NCI-H526 (cell line): ENCODE data around the gene PEDS1.
"Not testable (repeated sequence)": the region's sequence is repeated elsewhere in the genome, so short reads cannot be mapped to it uniquely, and the experiment has no call there.

Experiments
- DNase-seq, 2 experiments: peaks; one replicate each; lab custom pipeline; 2025; lab: John Stamatoyannopoulos, UW

The PEDS1 gene

GRCh38 chr20:50163570-50164317, 10.2 kb upstream of the PEDS1 start:
- no peak for DNase-seq

GRCh38 chr20:50161494-50161893, 8.0 kb upstream of the PEDS1 start:
- not testable (repeated sequence) for DNase-seq

- DNase-seq = peak in 1 of 2 experiments; percentile 68
These were observed 397 bp downstream of the PEDS1 start for GRCh38 chr20:50153153-50153499.

DNA sequence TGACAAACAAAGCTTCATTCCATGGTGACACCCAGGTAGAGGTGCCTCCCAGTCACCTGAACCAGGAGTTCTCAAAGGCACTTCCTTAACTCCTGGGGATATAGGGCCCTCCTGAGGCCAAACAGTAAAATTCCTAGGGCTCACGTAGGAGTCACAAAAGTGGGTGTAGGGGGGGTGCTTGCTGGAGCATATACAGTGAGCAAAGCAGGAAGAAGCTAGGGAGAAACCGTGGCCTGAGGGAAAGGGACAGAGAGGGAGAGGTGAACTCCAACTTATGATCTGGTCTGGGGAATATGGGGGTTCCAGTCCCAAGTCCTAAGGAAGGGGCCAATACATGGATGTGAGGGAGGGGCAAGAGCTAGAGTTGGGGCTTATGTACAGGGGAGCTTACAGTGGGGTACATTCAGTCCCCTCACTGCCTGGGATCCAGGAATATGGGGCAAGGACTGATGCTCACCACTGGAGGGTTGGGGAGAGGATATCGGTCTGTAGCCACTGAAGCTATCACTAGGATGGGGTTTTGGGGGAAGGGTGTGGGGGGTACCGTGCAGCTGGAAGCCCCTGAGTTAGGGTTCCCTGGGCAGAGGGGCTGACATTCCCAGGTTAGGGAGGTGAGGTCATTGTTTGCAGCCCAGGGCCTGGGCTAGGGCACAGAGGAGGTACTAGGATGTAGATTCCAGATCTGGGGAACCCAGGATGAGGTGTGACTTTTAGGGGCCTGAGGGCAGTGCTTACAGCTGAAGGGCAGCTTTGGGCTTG, 950 bp downstream of the PEDS1 start:
- peak; percentile 39 to 75 for DNase-seq

- peak in 1 of 2 experiments; percentile 61 for DNase-seq
These were observed 2.3 kb downstream of the PEDS1 start for GRCh38 chr20:50151034-50151743.

DNA sequence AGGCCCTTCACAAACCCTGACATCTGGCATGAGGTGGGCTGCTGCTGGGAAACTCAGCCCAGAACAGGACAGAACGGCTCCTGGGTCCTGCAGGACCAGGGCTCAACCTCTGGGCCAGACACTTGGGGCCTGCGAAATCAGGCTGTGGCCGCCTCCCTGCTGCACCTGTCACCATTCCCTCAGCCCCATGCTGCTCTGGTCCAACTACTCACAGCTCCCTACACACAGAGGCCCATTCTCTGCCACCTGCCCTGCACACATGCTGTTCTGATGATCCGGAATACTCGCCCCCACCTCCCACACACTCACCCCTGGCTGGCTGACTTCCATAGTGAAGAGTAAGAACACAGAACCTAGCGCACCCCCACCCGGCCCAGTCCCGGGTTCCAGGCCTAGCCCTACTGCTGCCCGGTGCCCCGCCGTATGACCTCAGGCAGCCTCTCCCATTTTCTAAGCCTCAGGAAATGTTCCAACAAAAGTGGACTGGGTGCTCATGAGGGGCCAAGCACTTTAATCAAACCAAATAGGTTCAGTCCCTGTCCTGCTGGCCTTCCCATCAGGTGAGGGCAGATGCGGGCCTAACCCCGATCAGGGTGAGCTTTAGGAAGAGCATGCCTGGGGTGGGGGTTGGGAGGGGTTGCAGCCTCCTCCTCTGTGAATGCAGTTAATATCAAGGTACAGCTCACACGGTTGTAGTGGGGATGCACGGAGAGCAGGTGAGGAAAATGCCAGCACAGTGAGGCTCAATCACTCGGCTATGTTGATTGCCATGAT, 3.9 kb downstream of the PEDS1 start:
- no peak for DNase-seq

DNA sequence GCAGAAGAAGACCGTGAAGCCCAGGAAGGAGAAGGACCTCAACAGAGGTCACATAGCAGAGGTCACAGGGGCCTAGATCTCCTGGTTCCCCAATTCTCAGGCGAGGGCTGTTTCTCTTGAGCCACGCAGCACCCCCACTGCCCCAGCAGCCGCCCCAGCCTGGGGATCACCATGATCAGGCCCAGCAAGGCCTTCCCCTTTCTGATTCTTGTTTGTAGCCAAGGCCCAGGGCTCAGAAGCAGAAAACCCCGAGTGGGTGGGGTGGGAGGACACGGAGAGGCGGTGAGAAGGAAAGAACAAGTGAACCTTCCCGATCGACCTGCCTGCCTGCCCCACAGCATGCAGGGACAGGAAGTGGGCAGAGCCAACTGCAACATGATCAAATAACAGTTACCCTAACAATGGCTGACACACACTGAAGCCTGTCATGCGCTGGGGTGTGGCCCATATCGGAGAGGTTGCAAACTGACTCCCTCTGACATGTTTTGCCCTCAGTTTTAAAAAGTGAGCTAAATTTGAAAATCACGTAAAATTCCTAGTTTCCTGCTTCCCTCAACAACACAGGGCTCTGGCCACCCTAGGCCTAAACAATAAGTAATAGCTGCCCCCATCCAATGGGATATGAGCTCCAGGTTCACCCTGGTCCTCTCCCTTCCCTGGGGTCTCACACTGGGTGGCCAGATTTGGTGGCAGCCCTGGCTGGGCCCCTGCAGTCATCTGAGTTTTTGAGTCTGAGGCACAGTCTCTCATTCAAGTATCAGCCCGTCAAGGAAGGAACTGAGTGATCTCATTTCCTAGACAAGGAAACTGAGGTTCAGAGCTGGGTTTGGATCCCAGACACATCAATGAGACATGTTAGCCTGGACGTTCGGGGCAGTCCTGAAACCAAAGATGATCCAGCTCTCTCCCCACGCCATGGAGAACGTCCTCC, 6.5 kb downstream of the PEDS1 start:
- no peak for DNase-seq

GRCh38 chr20:50146214-50146613, 7.3 kb downstream of the PEDS1 start:
- no peak for DNase-seq

GRCh38 chr20:50145566-50145965, 8.0 kb downstream of the PEDS1 start:
- DNase-seq = no peak

DNA sequence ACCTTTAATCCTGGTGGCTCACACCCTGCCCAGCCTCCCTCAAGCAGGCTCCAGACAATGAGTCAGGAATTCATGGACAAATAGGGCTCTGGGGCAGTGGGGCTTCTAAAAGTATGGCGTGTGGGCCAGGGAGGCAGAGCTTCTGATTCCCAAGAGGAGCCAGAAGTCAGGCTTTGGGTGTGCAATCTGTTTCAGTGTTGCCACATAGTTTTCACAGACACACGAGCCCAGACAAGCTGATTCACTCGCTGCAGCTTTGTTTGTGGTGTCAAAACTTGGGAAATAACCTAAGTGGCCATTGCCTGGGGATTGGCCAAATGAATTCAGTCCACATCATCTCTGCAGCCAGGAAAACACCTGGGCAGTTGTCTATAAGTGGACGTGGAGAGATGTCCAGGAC, 9.2 kb downstream of the PEDS1 start:
- DNase-seq = no peak

DNA sequence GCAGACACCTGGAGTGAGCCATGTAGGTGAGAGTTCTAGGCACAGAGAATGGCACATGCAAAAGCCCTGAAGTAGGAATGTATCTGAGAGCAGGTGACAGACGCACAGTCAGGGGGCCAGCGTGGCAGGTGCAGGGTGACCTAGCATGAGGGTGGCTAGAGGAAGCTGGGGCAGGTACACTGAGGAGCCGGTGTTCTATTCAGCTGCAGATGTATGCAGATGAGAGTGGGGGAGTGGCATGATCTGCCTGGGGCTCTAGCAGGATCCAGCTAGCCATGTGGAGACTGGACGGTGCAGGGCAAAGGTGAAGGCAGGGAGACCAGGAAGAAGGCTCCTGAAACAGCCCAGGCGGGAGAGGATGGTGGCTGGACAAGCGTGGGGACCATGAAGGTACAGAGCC, 10.7 kb downstream of the PEDS1 start:
- peak; percentile 64 to 92 for DNase-seq

GRCh38 chr20:50141811-50142561, 11.5 kb downstream of the PEDS1 start:
- no peak for DNase-seq

DNA sequence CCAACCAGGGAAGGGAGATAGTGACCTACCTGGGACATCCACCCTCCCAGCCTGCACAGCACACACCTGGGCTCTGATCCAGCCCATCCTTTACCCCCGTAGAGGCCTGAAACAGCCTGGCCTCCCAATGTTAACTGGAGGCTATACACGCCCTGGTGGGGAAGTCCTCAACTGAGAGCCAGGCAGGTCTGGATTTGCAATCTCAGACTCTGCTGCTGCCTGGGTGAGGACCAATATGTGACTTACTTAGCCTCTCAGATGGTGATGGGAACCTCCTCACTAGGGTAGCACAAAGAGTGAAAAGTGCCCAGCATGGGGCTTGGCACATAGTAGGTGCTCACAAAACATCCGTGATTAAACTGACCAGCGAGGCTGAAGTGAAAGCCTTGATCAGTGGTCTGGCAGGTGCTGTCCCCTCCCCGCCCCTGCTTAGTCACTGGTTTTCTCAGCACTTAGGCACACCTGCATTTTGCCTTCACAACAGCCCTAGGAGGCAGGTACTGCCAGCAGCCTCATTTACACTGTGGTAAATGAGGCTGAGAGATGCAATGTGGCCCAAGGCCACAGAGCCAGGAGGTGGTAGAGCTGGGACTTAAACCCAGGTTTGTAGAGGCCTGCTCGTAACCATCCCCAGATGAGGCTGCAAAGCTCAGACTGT, 12.4 kb downstream of the PEDS1 start:
- DNase-seq = no peak

DNA sequence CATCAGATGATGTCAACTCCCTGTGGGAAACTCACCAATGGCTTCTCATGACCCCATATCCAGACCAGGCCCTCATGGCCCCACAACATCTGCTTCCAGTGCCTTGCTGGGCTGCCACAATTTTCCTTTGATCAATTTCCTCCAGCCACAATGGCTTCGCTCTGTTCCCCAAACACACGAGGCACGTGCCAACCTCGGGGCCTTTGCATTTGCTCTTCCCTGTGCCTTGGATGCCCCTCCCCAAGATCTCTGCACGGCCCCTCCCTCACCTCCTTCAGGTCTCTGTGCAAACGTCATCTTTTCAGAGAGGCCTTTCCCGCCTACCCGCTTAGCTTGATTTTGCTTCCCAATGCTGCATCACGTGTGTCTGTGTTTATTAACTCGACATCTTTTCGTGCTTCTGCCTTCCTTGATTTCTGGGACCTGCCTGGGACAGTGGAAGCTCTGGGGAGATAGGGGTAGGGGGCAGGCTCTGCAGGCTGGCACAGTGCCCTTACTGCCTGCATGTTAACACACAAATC, 13.1 kb downstream of the PEDS1 start:
- no peak for DNase-seq

DNA sequence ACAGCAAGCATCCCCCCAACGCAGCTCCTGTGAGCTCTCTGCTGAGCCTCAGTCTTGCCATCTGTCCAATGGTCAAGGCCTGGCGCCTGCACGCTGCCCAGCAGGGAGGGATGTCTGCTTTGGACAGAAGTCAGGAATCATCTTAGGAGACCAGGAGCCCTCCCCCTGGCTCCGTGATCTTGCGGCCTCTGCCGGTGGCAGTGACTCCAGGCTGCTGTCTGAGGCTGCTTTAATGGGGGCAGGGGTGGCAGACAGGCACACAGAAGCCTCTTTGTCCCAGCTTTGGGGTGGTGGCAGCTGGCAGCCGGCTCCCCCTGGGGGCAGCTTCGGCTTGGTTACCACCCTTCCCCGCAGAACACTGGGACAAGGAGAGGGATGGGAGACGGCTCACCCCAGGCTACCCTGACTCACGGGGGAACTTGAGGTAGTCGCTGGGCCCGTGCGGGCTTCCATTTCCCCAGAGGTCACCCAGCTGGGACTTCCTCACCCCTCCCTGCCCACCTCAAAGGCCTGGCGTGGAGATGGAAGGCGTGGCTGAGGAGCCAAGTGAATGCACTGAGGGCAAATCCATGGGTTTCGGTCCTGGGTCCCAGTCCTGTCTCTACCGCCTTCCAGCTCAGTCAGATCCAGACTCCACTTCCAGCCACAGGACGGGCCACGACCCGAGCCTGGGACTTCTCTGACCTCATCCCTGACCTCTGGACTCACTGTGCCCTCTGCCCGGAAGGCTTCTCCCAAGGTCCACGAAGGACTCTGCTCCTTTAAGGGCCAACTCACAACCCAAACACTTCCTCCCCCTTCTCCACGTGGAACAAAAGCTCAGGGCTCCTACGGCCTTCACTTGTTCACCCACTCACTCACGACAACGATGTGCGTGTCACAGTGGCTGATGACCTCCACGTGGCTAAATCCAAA, 14.8 kb downstream of the PEDS1 start:
- peak; percentile 53 to 85 for DNase-seq

GRCh38 chr20:50138120-50138478, 15.4 kb downstream of the PEDS1 start:
- no peak for DNase-seq

DNA sequence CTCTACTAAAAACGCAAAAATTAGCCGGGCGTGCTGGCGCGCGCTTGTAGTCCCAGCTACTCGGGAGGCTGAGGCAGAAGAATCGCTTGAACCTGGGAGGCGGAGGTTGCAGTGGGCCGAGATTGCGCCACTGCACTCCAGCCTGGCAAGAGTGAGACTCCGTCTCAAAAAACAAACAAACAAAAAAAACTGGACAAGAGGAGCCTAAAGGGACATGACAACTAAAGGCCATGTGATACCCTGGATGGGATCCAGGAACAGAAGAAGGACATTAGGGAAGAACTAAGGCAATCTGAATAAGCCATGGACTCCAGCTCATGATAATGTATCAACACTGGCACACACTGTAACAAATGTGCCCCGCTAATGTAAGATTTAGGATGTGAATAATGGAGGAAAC, 15.8 kb downstream of the PEDS1 start:
- DNase-seq = not testable (repeated sequence)

- DNase-seq = no peak
These were observed 16.5 kb downstream of the PEDS1 start for GRCh38 chr20:50136822-50137599.
